K562 (cell line): ENCODE data around the gene MPP7. TPM values are rescaled to one million over a fixed set of nuclear protein-coding genes. Genes with fewer than 3 reads are reported as not detected.

ENCODE experiments used
- ATAC-seq: fragments of 200-7000 bp; cut with Tn5 transposase; 3 replicates; pipeline ENCODE4 v1.9.1; 2020; ENCODE audit warnings: moderate library complexity
- BruUV-seq: library from RNA; stranded (reverse); fragments of 400-500 nt; replicated peaks from 2 replicates; lab custom pipeline; 2021; lab: Mats Ljungman, UMichigan
- CTCF ChIA-PET: fragments of 300-600 bp; formaldehyde crosslinking; extraction: SDS; loops from one replicate; lab custom pipeline; 2021; ENCODE audit warnings: low intra/inter-chr PET ratio; lab: Yijun Ruan, JAX
- POLR2A ChIA-PET: fragments of 300-600, 350-650 bp; sonication (Branson Sonifier 250); formaldehyde crosslinking; extraction: SDS; loops from one replicate; lab custom pipeline; 2021; ENCODE audit warnings: antibody characterized with exemption, inconsistent platforms; lab: Yijun Ruan, JAX
- DNase-seq, 4 experiments: peaks; one replicate each; pipeline versions ENCODE4 v3.0.0 to v3.0.0-alpha.2; 2011 to 2018; ENCODE audit warnings: low spot score in 3 of 4, mixed read lengths in 3 of 4; ENCODE audit errors: extremely low read depth in 1 of 4
- FAIRE-seq: peaks from 2 replicates; lab custom pipeline; 2011; peaks lifted over from hg19 to GRCh38; lab: Jason Lieb, UNC
- H2AFZ ChIP-seq: 2 replicates; pipeline ENCODE4 v1.6.0; 2011; ENCODE audit warnings: low read depth, low read length, control low read depth, inconsistent platforms
- H3K27ac ChIP-seq: fragments of 200-600 bp; 3 replicates; pipeline ENCODE4 v1.8.0; 2011; ENCODE audit warnings: low read depth, mild to moderate bottlenecking, control low read depth, inconsistent platforms, low read length, moderate library complexity, mixed read lengths; ENCODE audit errors: extremely low read depth
- H3K27me3 ChIP-seq, 2 experiments: fragments of 300-600 bp in 1 of 2; 2 replicates in 1 of 2; 3 replicates in 1 of 2; pipeline versions ENCODE4 v1.6.0 to v1.8.0; 2011; ENCODE audit warnings: inconsistent platforms in 2 of 2, low read length in 2 of 2, mild to moderate bottlenecking in 1 of 2, mixed read lengths in 1 of 2, moderate library complexity in 1 of 2; ENCODE audit not compliant: control insufficient read depth in 2 of 2, insufficient read depth in 2 of 2
- H3K36me3 ChIP-seq: fragments of 300-600 bp; 3 replicates; pipeline ENCODE4 v1.8.0; 2011; ENCODE audit warnings: mild to moderate bottlenecking, low read length, inconsistent platforms; ENCODE audit not compliant: control insufficient read depth, insufficient read depth
- H3K4me1 ChIP-seq, 2 experiments: fragments of 200-600 bp in 1 of 2; replicated peaks in 1 of 2; 2 replicates in 1 of 2; 3 replicates in 1 of 2; pipeline versions ENCODE4 v1.5.1 to v1.8.0; 2011; ENCODE audit warnings: inconsistent platforms in 2 of 2, low read length in 2 of 2, mild to moderate bottlenecking in 1 of 2, mixed read lengths in 1 of 2, moderate library complexity in 1 of 2; ENCODE audit not compliant: control insufficient read depth in 2 of 2, insufficient read depth in 2 of 2
- H3K4me2 ChIP-seq: 2 replicates; pipeline ENCODE4 v1.6.1; 2011; ENCODE audit warnings: low read length, control low read depth, inconsistent platforms, mixed read lengths; ENCODE audit not compliant: insufficient read depth
- H3K4me3 ChIP-seq: fragments of 200-600 bp; sonication (generic), shearing (Covaris generic); 2 replicates; pipeline ENCODE4 v1.5.1; 2016; ENCODE audit warnings: control low read depth, inconsistent platforms
- H3K79me2 ChIP-seq: fragments of 200-600 bp; 3 replicates; pipeline ENCODE4 v1.8.0; 2011; ENCODE audit warnings: low read length, inconsistent platforms; ENCODE audit not compliant: control insufficient read depth, insufficient read depth
- H3K9ac ChIP-seq, 2 experiments: 2 replicates each; pipeline versions ENCODE4 v1.6.0 to v1.6.1; 2011; ENCODE audit warnings: low read depth in 2 of 2, low read length in 2 of 2, control low read depth in 1 of 2, inconsistent platforms in 1 of 2, mild to moderate bottlenecking in 1 of 2, mixed read lengths in 1 of 2; ENCODE audit not compliant: insufficient read depth in 1 of 2
- H3K9me1 ChIP-seq: one replicate; pipeline ENCODE4 v1.6.0; 2011; ENCODE audit warnings: inconsistent platforms, mild to moderate bottlenecking, low read length, moderate library complexity; ENCODE audit not compliant: control insufficient read depth, insufficient read depth
- H3K9me3 ChIP-seq: replicated peaks from 2 replicates; pipeline ENCODE4 v1.5.1; 2011; ENCODE audit warnings: low read depth, low read length, inconsistent platforms; ENCODE audit not compliant: control insufficient read depth, insufficient read depth
- H4K20me1 ChIP-seq: replicated peaks from 2 replicates; pipeline ENCODE4 v1.6.1; 2011; ENCODE audit warnings: low read length, inconsistent platforms, mixed read lengths; ENCODE audit not compliant: control insufficient read depth, insufficient read depth
- ARID3A ChIP-seq: IDR thresholded peaks from 2 replicates; pipeline ENCODE4 v1.6.1; 2012; ENCODE audit warnings: low read depth, low read length, improper control_type of control experiment, borderline replicate concordance
- BCOR ChIP-seq: fragments of 450-650 bp; IDR thresholded peaks from 2 replicates; pipeline ENCODE4 v1.6.1; 2016
- DMBX1 ChIP-seq: fragments of 250-450 bp; sonication (Bioruptor Pico); IDR thresholded peaks from 2 replicates; pipeline ENCODE4 v1.8.0; 2022; ENCODE audit warnings: inconsistent platforms, mild to moderate bottlenecking, moderate library complexity, borderline replicate concordance
- RBBP5 ChIP-seq: fragments of 200-600 bp; sonication (generic); IDR thresholded peaks from 2 replicates; pipeline ENCODE4 v1.6.1; 2012; ENCODE audit warnings: borderline replicate concordance, mild to moderate bottlenecking, low read length, control low read depth, inconsistent platforms; ENCODE audit not compliant: insufficient read depth, poor library complexity, severe bottlenecking
- TAF1 ChIP-seq: IDR thresholded peaks from 2 replicates; pipeline ENCODE4 v1.6.1; 2011; ENCODE audit warnings: mild to moderate bottlenecking, low read length, moderate library complexity; ENCODE audit not compliant: insufficient read depth, control insufficient read depth, severe bottlenecking; ENCODE audit errors: extremely low read depth
- ZNF253 ChIP-seq: fragments of 250-450 bp; sonication (Bioruptor Pico); conservative IDR thresholded peaks from 2 replicates; pipeline ENCODE4 v1.6.1; 2021; ENCODE audit warnings: mild to moderate bottlenecking
- ZNF274 ChIP-seq: IDR thresholded peaks from 2 replicates; pipeline ENCODE4 v1.6.1; 2011; ENCODE audit warnings: low read depth, mild to moderate bottlenecking, low read length, moderate library complexity, borderline replicate concordance
- ZNF699 ChIP-seq: fragments of 250-450 bp; sonication (Bioruptor Pico); IDR thresholded peaks from 2 replicates; pipeline ENCODE4 v1.8.0; 2021; ENCODE audit warnings: mild to moderate bottlenecking, moderate library complexity; ENCODE audit not compliant: insufficient replicate concordance
- WGBS: fragments of 100-300 bp; shearing (Covaris generic); methylation state at CpG from one replicate; pipeline ENCODE4 v1.1.6; 2016; ENCODE audit warnings: low coverage, mixed read lengths; ENCODE audit not compliant: insufficient coverage; ENCODE audit errors: missing lambda C conversion rate; 5-methylcytosine and 5-hydroxymethylcytosine counted together
- in situ Hi-C: fragments of 300-500 bp; cut with MboI; formaldehyde crosslinking; loops from 4 replicates; pipeline ENCODE4 v1.15.0; 2018; ENCODE audit warnings: inconsistent platforms, mixed read lengths
- intact Hi-C: fragments of 100-400 bp; cut with micrococcal nuclease; formaldehyde crosslinking; loops from 2 replicates; pipeline ENCODE4 v1.14.2; 2022
- polyA plus RNA-seq, 8 experiments: library from polyadenylated mRNA; depleted of rRNA in 4 of 8; stranded (reverse) in 5 of 8; unstranded in 3 of 8; fragments of >200 nt; fragmentation: Nextera tagmentation in 2 of 8; fragmentation: Illumina TruSeq in 1 of 8; extraction: Ambion mirVana in 2 of 8; extraction: Trizol in 1 of 8; gene quantifications; 2 replicates each; pipeline versions ENCODE4 v1.2.1 to v1.2.3, GENCODE V29; 2011 to 2014; ENCODE audit warnings: inconsistent platforms in 1 of 8, missing spikeins in 1 of 8
- total RNA-seq, 7 experiments: library from RNA; depleted of rRNA in 6 of 7; stranded (reverse); fragments of >200 nt in 6 of 7; fragmentation: Illumina TruSeq in 2 of 7; extraction: Trizol in 2 of 7; gene quantifications; 2 replicates each; pipeline versions ENCODE4 v1.2.1 to v1.2.3, GENCODE V29; 2011 to 2021; ENCODE audit warnings: low replicate concordance in 1 of 7
- TF ChIP-seq, protein P1 (sequence below): sonication (generic); formaldehyde crosslinking; IDR thresholded peaks from 2 replicates; pipeline ENCODE4 v1.4.0; 2020; ENCODE audit warnings: mild to moderate bottlenecking, missing genetic modification reagents

MPP7 gene
- total and polyA plus RNA-seq, 9 of the 15 experiments (the other 6 are each of a cell fraction or from before 2014, with no cell fraction given), result 0.03 to 0.50 (median 0.23) TPM

DNA sequence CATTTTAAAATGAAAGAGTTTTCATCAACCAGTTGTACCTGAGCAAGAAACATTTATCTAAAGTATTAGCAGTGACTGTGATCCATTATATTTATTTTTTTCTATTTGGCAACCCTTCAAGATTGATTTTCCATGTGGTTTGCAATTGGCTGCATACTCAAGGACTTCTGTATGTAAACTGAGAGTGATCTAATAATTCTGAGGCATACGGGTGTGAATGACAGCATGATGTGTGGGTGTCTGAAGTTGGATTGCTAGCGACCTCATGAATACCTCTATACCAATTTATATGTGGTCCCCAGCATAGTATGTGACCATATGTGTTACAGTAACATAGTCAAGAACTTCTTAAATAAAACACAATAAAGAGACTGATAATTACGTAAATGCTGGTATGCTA, 8.2 kb upstream of the MPP7 start:
- no peak for TF ChIP-seq TAF1
- ChIA-PET CTCF (no interaction called here), POLR2A (no interaction called here)
- Histone ChIP-seq H3K4me3 (no peak overlapping the region), H2AFZ (no peak overlapping the region), H3K79me2 (no peaks in the 10 kb centered on the region), H3K27ac (no peak overlapping the region), H3K36me3 (no peaks in the 10 kb centered on the region), H3K4me1 (no peaks in the 10 kb centered on the region), H3K9me1 (no peaks in the 10 kb centered on the region), H3K27me3 (peaks cover 2 to 4% of the 10 kb centered on the region in 2 experiments; a peak in 1 of 5 replicates), H3K9me3 (no peaks in the 10 kb centered on the region), H4K20me1 (no peaks in the 10 kb centered on the region), H3K9ac (no peak overlapping the region), H3K4me2 (no peak overlapping the region)
- no TSS peak for BruUV-seq
- FAIRE-seq, result no peak
- ATAC-seq, result no peak
- intact Hi-C loops, result no loop called here
- DNase-seq, result no peak
- WGBS, result 0% methylated on average over 3 of the region's 3 CpGs
- in situ Hi-C loops, result no loop called here

DNA sequence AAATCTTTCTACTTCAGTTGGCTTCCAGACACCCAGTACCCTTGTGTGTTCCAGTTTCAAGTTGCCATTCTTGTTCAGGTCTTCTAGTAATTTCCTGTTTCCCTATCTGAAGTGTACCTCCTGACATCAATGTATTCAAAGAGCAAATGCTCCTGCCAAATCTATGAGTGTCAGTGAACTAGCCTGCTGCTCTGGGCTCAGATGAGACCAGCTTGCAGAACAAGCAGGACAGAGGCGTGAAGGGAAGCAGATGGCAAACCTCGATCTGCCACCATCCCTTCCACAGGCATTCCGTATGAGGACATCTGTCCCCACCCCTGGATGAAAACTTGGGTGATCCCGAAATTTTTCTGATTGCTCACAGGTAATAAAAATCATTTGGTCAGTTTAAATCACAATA, 4.4 kb upstream of the MPP7 start:
- CTCF ChIA-PET, result no interaction called here
- no peak overlapping the region for H3K4me3 ChIP-seq
- POLR2A ChIA-PET, result no interaction called here
- no peaks in the 10 kb centered on the region for H3K9me1 ChIP-seq
- peaks cover 0 to 4% of the 10 kb centered on the region in 2 experiments; a peak in 3 of 5 replicates for H3K27me3 ChIP-seq
- no peak overlapping the region for H3K27ac ChIP-seq
- no peaks in the 10 kb centered on the region for H4K20me1 ChIP-seq
- 0% methylated on average over 4 of the region's 4 CpGs for WGBS
- no peaks in the 10 kb centered on the region for H3K36me3 ChIP-seq
- in situ Hi-C loops, result no loop called here
- ATAC-seq, result no peak
- no peak overlapping the region for H2AFZ ChIP-seq
- no TSS peak for BruUV-seq
- intact Hi-C loops, result no loop called here
- DNase-seq, result no peak
- no peaks in the 10 kb centered on the region for H3K79me2 ChIP-seq
- H3K4me2 ChIP-seq, result no peak overlapping the region
- no peak for FAIRE-seq
- no peaks in the 10 kb centered on the region for H3K9me3 ChIP-seq
- peaks cover 0 to 3% of the 10 kb centered on the region in 2 experiments; a peak in 1 of 5 replicates for H3K4me1 ChIP-seq
- H3K9ac ChIP-seq, result no peak overlapping the region
- no peak for TF ChIP-seq RBBP5
- TF ChIP-seq, protein P1, sequence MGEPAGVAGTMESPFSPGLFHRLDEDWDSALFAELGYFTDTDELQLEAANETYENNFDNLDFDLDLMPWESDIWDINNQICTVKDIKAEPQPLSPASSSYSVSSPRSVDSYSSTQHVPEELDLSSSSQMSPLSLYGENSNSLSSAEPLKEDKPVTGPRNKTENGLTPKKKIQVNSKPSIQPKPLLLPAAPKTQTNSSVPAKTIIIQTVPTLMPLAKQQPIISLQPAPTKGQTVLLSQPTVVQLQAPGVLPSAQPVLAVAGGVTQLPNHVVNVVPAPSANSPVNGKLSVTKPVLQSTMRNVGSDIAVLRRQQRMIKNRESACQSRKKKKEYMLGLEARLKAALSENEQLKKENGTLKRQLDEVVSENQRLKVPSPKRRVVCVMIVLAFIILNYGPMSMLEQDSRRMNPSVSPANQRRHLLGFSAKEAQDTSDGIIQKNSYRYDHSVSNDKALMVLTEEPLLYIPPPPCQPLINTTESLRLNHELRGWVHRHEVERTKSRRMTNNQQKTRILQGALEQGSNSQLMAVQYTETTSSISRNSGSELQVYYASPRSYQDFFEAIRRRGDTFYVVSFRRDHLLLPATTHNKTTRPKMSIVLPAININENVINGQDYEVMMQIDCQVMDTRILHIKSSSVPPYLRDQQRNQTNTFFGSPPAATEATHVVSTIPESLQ (CRISPR knock-in tag), result no peak
- no peak for TF ChIP-seq DMBX1 (CRISPR knock-in tag)
- no peak for TF ChIP-seq ARID3A
- TF ChIP-seq ZNF274, result no peak
- TF ChIP-seq BCOR, result no peak
- TF ChIP-seq ZNF699 (CRISPR knock-in tag), result no peak
- no peak for TF ChIP-seq ZNF253 (CRISPR knock-in tag)
